Esophagus muscularis mucosa (tissue), 2 donors: ENCODE measurements around the gene THSD4.

Experiments used
- POLR2A ChIP-seq: fragments of 450-650 bp; IDR thresholded peaks from one replicate; pipeline ENCODE4 v1.6.1; 2017; ENCODE audit warnings: antibody characterized with exemption, moderate library complexity, mild to moderate bottlenecking, low read depth
- POLR2AphosphoS5 ChIP-seq, 2 donors: sonication (generic); formaldehyde crosslinking; IDR thresholded peaks; one replicate each; pipeline ENCODE4 v1.6.1; 2017; ENCODE audit warnings: antibody characterized with exemption in 2 of 2

DNA sequence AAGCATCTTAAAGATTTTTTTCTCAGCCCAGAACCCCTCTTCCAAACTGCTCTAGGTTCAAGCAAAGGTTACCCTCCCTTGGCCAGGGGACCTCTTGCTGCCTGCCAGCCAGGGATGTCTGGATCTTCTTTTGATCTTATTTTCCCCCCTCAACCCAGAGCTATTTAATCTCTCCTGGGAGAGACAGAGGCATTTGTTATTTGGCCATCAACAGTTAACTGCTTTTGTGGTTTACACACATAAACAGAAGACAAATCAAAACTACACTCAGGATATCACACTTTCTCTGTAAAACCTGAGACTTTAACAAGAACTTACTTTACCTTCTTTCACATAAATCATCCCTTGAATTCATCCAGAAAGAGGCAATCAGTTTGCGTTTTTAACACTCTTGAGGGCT lies 272.5 kb downstream of the THSD4 start:
- TF ChIP-seq POLR2AphosphoS5 (IDR thresholded peaks at IDR 0.05) = no peak
- TF ChIP-seq POLR2A = no peak
